Progenitor cell of endocrine pancreas (in vitro differentiated cells): Measurements from ENCODE around the gene GFAP. TPM values are rescaled to one million over a fixed set of nuclear protein-coding genes. Genes with fewer than 3 reads are reported as not detected.

Experiments used
- DNase-seq: peaks from one replicate; pipeline ENCODE4 v3.0.0; 2021; ENCODE audit warnings: low spot score; ENCODE audit not compliant: unreplicated experiment
- H3K27ac Mint-ChIP-seq: 2 replicates; pipeline ENCODE4 v1.8.0; 2021; ENCODE audit warnings: mild to moderate bottlenecking, moderate library complexity, mixed read lengths
- H3K27me3 Mint-ChIP-seq: 2 replicates; pipeline ENCODE4 v1.8.0; 2021; ENCODE audit warnings: mixed read lengths
- H3K36me3 Mint-ChIP-seq: 2 replicates; pipeline ENCODE4 v1.8.0; 2022; ENCODE audit warnings: mixed read lengths; ENCODE audit not compliant: insufficient read depth
- H3K4me1 Mint-ChIP-seq: 2 replicates; pipeline ENCODE4 v1.8.0; 2021; ENCODE audit warnings: low read depth, mixed read lengths
- H3K4me3 Mint-ChIP-seq: 2 replicates; pipeline ENCODE4 v1.8.0; 2021; ENCODE audit warnings: low read depth, mild to moderate bottlenecking, moderate library complexity, mixed read lengths
- H3K9me3 Mint-ChIP-seq: 2 replicates; pipeline ENCODE4 v1.8.0; 2021; ENCODE audit warnings: low read depth, mixed read lengths
- total RNA-seq: library from RNA; stranded (reverse); gene quantifications from 2 replicates; pipeline ENCODE4 v1.2.1, GENCODE V29; 2021
- TF ChIP-seq, protein P1 (sequence below): fragments of 200-600 bp; sonication (generic); IDR thresholded peaks from one replicate; pipeline ENCODE4 v1.5.0; 2021; ENCODE audit warnings: antibody characterized with exemption, mild to moderate bottlenecking; ENCODE audit not compliant: unreplicated experiment

The GFAP gene
- total RNA-seq, 1 donor from 2014 or later, result not detected

DNA sequence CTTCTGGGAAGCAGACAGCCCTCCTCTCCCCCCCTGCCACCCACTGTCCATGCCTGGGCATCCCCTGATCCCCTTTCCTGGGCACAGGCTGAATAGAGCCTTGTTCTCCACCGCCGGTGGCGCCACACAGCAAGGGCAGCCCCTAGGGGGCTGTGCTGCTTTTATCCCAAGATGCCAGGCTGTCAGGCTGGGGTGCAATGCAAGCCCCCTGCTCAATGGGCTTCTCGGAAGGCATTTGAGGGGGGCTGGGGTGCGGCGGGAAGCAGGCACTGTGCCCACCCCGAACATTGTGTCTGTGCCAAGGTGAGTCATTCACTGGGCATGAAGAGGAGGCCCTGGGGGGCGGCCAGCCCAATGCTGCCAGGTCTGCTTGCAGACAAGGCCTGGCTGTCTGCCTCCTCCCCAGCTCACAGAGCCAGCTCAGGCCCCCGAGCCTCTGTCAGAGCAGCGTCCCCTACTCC is 1.5 kb upstream of the GFAP start:
- TF ChIP-seq, protein P1, sequence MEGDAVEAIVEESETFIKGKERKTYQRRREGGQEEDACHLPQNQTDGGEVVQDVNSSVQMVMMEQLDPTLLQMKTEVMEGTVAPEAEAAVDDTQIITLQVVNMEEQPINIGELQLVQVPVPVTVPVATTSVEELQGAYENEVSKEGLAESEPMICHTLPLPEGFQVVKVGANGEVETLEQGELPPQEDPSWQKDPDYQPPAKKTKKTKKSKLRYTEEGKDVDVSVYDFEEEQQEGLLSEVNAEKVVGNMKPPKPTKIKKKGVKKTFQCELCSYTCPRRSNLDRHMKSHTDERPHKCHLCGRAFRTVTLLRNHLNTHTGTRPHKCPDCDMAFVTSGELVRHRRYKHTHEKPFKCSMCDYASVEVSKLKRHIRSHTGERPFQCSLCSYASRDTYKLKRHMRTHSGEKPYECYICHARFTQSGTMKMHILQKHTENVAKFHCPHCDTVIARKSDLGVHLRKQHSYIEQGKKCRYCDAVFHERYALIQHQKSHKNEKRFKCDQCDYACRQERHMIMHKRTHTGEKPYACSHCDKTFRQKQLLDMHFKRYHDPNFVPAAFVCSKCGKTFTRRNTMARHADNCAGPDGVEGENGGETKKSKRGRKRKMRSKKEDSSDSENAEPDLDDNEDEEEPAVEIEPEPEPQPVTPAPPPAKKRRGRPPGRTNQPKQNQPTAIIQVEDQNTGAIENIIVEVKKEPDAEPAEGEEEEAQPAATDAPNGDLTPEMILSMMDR, result no peak
- no peak overlapping the region for H3K27ac Mint-ChIP-seq
- no peak overlapping the region for H3K4me3 Mint-ChIP-seq
- H3K36me3 Mint-ChIP-seq, result no peaks in the 10 kb centered on the region
- H3K4me1 Mint-ChIP-seq, result no peaks in the 10 kb centered on the region
- H3K9me3 Mint-ChIP-seq, result no peaks in the 10 kb centered on the region
- no peak for DNase-seq
- peaks cover 52% of the 10 kb centered on the region for H3K27me3 Mint-ChIP-seq

- Mint-ChIP-seq H3K36me3 (no peaks in the 10 kb centered on the region), H3K4me3 (no peak overlapping the region), H3K27me3 (peaks cover 49% of the 10 kb centered on the region), H3K27ac (peak overlapping the region; percentile 33), H3K9me3 (no peaks in the 10 kb centered on the region), H3K4me1 (no peaks in the 10 kb centered on the region)
- TF ChIP-seq, protein P1, result no peak
- no peak for DNase-seq
These were observed 821 bp upstream of the GFAP start for GRCh38 chr17:44915862-44916780.

GRCh38 chr17:44914698-44915271 is 515 bp downstream of the GFAP start:
- H3K4me3 Mint-ChIP-seq, result no peak overlapping the region
- peaks cover 42% of the 10 kb centered on the region for H3K27me3 Mint-ChIP-seq
- H3K36me3 Mint-ChIP-seq, result no peaks in the 10 kb centered on the region
- TF ChIP-seq, protein P1, result no peak
- H3K9me3 Mint-ChIP-seq, result no peaks in the 10 kb centered on the region
- no peak overlapping the region for H3K27ac Mint-ChIP-seq
- no peak for DNase-seq
- H3K4me1 Mint-ChIP-seq, result no peaks in the 10 kb centered on the region

DNA sequence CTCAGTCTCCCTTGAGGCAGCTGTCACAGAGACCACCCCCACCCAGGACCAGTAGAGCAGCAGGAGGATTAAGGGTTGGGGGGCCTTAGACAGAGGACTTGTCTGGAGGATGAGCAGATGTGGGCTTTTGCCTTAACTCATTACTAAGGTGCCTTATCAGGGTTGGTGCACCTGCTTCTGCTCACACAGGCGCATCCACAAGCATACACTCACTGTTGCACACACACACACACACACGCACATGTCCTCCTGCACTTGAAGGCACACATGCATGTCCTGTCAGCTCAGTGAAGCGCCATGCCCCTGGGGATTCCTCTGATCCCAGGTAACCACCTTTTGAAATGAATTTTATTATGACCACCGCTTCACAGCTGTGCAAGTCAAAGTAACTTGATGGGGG is 1.2 kb downstream of the GFAP start:
- TF ChIP-seq, protein P1, result no peak
- Mint-ChIP-seq H3K4me3 (no peak overlapping the region), H3K27ac (no peak overlapping the region), H3K4me1 (no peaks in the 10 kb centered on the region), H3K9me3 (no peaks in the 10 kb centered on the region), H3K36me3 (no peaks in the 10 kb centered on the region), H3K27me3 (peaks cover 47% of the 10 kb centered on the region)
- DNase-seq, result no peak

DNA sequence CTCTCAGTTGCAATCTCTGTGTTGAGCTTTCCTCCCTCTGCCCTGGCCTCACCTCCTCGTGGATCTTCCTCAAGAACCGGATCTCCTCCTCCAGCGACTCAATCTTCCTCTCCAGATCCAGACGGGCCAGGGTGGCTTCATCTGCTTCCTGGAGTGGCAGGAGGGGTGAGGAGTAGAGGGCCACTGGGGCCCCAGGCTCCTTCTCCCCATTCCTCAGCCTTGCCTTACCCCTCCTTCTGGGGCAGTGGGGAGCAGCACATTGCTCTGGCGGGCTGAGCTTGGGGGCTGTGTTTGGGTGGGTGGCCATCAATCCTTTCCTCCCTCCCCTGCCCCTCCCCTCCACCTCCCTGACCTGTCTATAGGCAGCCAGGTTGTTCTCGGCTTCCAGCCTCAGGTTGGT is 1.6 kb downstream of the GFAP start:
- no peaks in the 10 kb centered on the region for H3K4me1 Mint-ChIP-seq
- peaks cover 50% of the 10 kb centered on the region for H3K27me3 Mint-ChIP-seq
- H3K27ac Mint-ChIP-seq, result no peak overlapping the region
- no peak for DNase-seq
- H3K9me3 Mint-ChIP-seq, result no peaks in the 10 kb centered on the region
- H3K36me3 Mint-ChIP-seq, result no peaks in the 10 kb centered on the region
- no peak overlapping the region for H3K4me3 Mint-ChIP-seq
- TF ChIP-seq, protein P1, result no peak
